PFSK-1 (cell line): ENCODE results near the gene PSMD8.

ENCODE experiments used
- FOXP2 ChIP-seq: optimal IDR thresholded peaks from 2 replicates; pipeline ENCODE3; 2011; ENCODE audit warnings: borderline replicate concordance, control low read depth, inconsistent platforms; ENCODE audit not compliant: insufficient read depth; ENCODE audit errors: extremely low read length, extremely low read depth
- POLR2AphosphoS5 ChIP-seq: IDR thresholded peaks from 2 replicates; pipeline ENCODE4 v1.6.1; 2012; ENCODE audit warnings: low read depth, mild to moderate bottlenecking, control low read depth, low read length, moderate library complexity
- REST ChIP-seq, 2 experiments: IDR thresholded peaks; 2 replicates each; pipeline versions ENCODE4 v1.6.1 to v1.8.0; 2011 to 2012; ENCODE audit warnings: low read depth in 2 of 2, low read length in 2 of 2, control low read depth in 1 of 2, inconsistent platforms in 1 of 2, mild to moderate bottlenecking in 1 of 2, moderate library complexity in 1 of 2; ENCODE audit not compliant: insufficient read depth in 1 of 2
- SIN3A ChIP-seq: IDR thresholded peaks from 2 replicates; pipeline ENCODE4 v1.6.1; 2012; ENCODE audit warnings: mild to moderate bottlenecking, low read length, moderate library complexity, borderline replicate concordance; ENCODE audit not compliant: insufficient read depth
- TAF1 ChIP-seq: IDR thresholded peaks from 2 replicates; pipeline ENCODE4 v1.6.1; 2012; ENCODE audit warnings: low read length, control low read depth, borderline replicate concordance; ENCODE audit not compliant: insufficient read depth

PSMD8 gene

GRCh38 chr19:38389957-38390924 is 15.9 kb downstream of the PSMD8 start:
- TF ChIP-seq REST (IDR thresholded peaks at IDR 0.05; ENCODE audit: insufficient read depth in 1 of 2, low read depth in 2 of 2, low read length in 2 of 2) = no peak
- no peak; the same call in 1 of the 2 replicates for TF ChIP-seq POLR2AphosphoS5
- no peak for TF ChIP-seq FOXP2
- no peak for TF ChIP-seq TAF1
- no peak for TF ChIP-seq SIN3A

- TF ChIP-seq TAF1 (no peak), REST (IDR thresholded peaks at IDR 0.05; ENCODE audit: insufficient read depth in 1 of 2, low read depth in 2 of 2, low read length in 2 of 2) (no peak), SIN3A (no peak), POLR2AphosphoS5 (no peak; the same call in 1 of the 2 replicates), FOXP2 (no peak)
Measured at GRCh38 chr19:38391911-38392464, 17.6 kb downstream of the PSMD8 start.

- TF ChIP-seq POLR2AphosphoS5 (no peak), FOXP2 (no peak), SIN3A (no peak), REST (IDR thresholded peaks at IDR 0.05; ENCODE audit: insufficient read depth in 1 of 2, low read depth in 2 of 2, low read length in 2 of 2) (no peak), TAF1 (no peak)
Measured at GRCh38 chr19:38392707-38393308, 18.4 kb downstream of the PSMD8 start.

GRCh38 chr19:38394488-38394887 is 20.1 kb downstream of the PSMD8 start:
- TF ChIP-seq REST (IDR thresholded peaks at IDR 0.05; ENCODE audit: insufficient read depth in 1 of 2, low read depth in 2 of 2, low read length in 2 of 2) = no peak
- TF ChIP-seq FOXP2 = no peak
- TF ChIP-seq TAF1 = no peak
- no peak for TF ChIP-seq SIN3A
- no peak for TF ChIP-seq POLR2AphosphoS5
